H1 (cell line): Measurements from ENCODE around the gene SEC24B. TPM values are rescaled to one million over a fixed set of nuclear protein-coding genes. Genes with fewer than 3 reads are reported as not detected.

ENCODE experiments used
- CTBP2 ChIP-seq: IDR thresholded peaks from 2 replicates; pipeline ENCODE4 v1.7.0; 2011; ENCODE audit warnings: borderline replicate concordance, mild to moderate bottlenecking, moderate library complexity, mixed read lengths, low read length; ENCODE audit not compliant: insufficient read depth, insufficient read length
- GABPA ChIP-seq: IDR thresholded peaks from 2 replicates; pipeline ENCODE4 v1.6.1; 2011; ENCODE audit warnings: mild to moderate bottlenecking, low read length, moderate library complexity, borderline replicate concordance; ENCODE audit not compliant: insufficient read depth
- RAD21 ChIP-seq, 2 experiments: IDR thresholded peaks in 1 of 2; conservative IDR thresholded peaks in 1 of 2; 2 replicates each; pipeline ENCODE4 v1.6.1; 2011; ENCODE audit warnings: low read depth in 2 of 2, low read length in 2 of 2, improper control_type of control experiment in 1 of 2, inconsistent platforms in 1 of 2, mild to moderate bottlenecking in 1 of 2, moderate library complexity in 1 of 2
- SIN3A ChIP-seq, 2 experiments: IDR thresholded peaks in 1 of 2; conservative IDR thresholded peaks in 1 of 2; 2 replicates each; pipeline ENCODE4 v1.6.1; 2011 to 2012; ENCODE audit warnings: low read length in 2 of 2, improper control_type of control experiment in 1 of 2, low read depth in 1 of 2, mild to moderate bottlenecking in 1 of 2
- SRF ChIP-seq: IDR thresholded peaks from 2 replicates; pipeline ENCODE4 v1.6.1; 2011; ENCODE audit warnings: mild to moderate bottlenecking, low read depth, low read length, moderate library complexity
- TAF1 ChIP-seq: IDR thresholded peaks from 2 replicates; pipeline ENCODE4 v1.6.1; 2011; ENCODE audit warnings: mild to moderate bottlenecking, low read depth, low read length
- polyA plus RNA-seq, 7 experiments: library from polyadenylated mRNA; depleted of rRNA in 3 of 7; stranded (reverse) in 5 of 7; unstranded in 2 of 7; fragments of >200 nt in 5 of 7; fragments of 200-250 nt in 2 of 7; gene quantifications; 1 replicate in 5 of 7; 2 replicates in 1 of 7; 4 replicates in 1 of 7; pipeline versions ENCODE4 v1.2.1 to v1.2.3, GENCODE V29; 2011 to 2013; ENCODE audit warnings: missing spikeins in 2 of 7, mixed read lengths in 2 of 7
- total RNA-seq: library from RNA; stranded (reverse); fragmentation: NEBNext Ultra II Directional; extraction: Animal tissue kit (Norgen Biotek cat#: 25700); gene quantifications from 2 replicates; pipeline ENCODE4 v1.2.1, GENCODE V29; 2021

Gene SEC24B
- total and polyA plus RNA-seq, 2 of the 8 experiments (the other 6 are each of a cell fraction or from before 2014, with no cell fraction given) = 25.6 to 30.9 TPM

- TF ChIP-seq RAD21 (IDR thresholded peaks at IDR 0.05 in 1 of 2, conservative IDR thresholded peaks at IDR 0.05 in 1 of 2; ENCODE audit: low read depth in 2 of 2, low read length in 2 of 2) = no peak
- TF ChIP-seq SRF = no peak
- no peak for TF ChIP-seq SIN3A (conservative IDR thresholded peaks at IDR 0.05 in 1 of 2, IDR thresholded peaks at IDR 0.05 in 1 of 2; ENCODE audit: low read depth in 1 of 2, low read length in 2 of 2)
- no peak for TF ChIP-seq GABPA
- TF ChIP-seq CTBP2 = no peak
- TF ChIP-seq TAF1 = no peak
- TF ChIP-seq, all 59 proteins: peak for 0
These were observed 65.9 kb downstream of the SEC24B start (continued) for GRCh38 chr4:109499513-109499912.
